K562 (cell line): ENCODE data around the gene ZNHIT1. TPM values are rescaled to one million over a fixed set of nuclear protein-coding genes. Genes with fewer than 3 reads are reported as not detected.

Source experiments
- CTCF ChIP-seq, 3 experiments: IDR thresholded peaks in 2 of 3; conservative IDR thresholded peaks in 1 of 3; 2 replicates each; pipeline ENCODE4 v1.5.1; 2011 to 2012; ENCODE audit warnings: low read length in 3 of 3, mild to moderate bottlenecking in 3 of 3, control low read depth in 2 of 3, improper control_type of control experiment in 1 of 3, inconsistent platforms in 1 of 3, low read depth in 1 of 3, mixed read lengths in 1 of 3, moderate library complexity in 1 of 3; ENCODE audit not compliant: insufficient read depth in 2 of 3
- ELF2 ChIP-seq: fragments of 250-450 bp; sonication (Bioruptor Pico); IDR thresholded peaks from 2 replicates; pipeline ENCODE4 v1.5.0; 2021; ENCODE audit warnings: mild to moderate bottlenecking
- HDAC1 ChIP-seq, 2 experiments: fragments of 450-650 bp; IDR thresholded peaks; 2 replicates each; pipeline ENCODE4 v1.6.1; 2016 to 2017; ENCODE audit warnings: inconsistent platforms in 1 of 2, mild to moderate bottlenecking in 1 of 2, moderate library complexity in 1 of 2
- HMBOX1 ChIP-seq: sonication (generic); IDR thresholded peaks from 2 replicates; pipeline ENCODE4 v1.6.1; 2016
- HMG20B ChIP-seq: fragments of 250-450 bp; sonication (Bioruptor Pico); IDR thresholded peaks from 2 replicates; pipeline ENCODE4 v1.5.0; 2021; ENCODE audit warnings: mild to moderate bottlenecking
- HNRNPLL ChIP-seq: fragments of 200-400 bp; formaldehyde crosslinking; IDR thresholded peaks from 2 replicates; pipeline ENCODE4 v1.6.1; 2017; ENCODE audit warnings: low read length, low read depth, mild to moderate bottlenecking; ENCODE audit not compliant: poor library complexity, severe bottlenecking
- KHSRP ChIP-seq: fragments of 450-650 bp; IDR thresholded peaks from 2 replicates; pipeline ENCODE4 v1.6.1; 2017
- MCM5 ChIP-seq: fragments of 450-650 bp; IDR thresholded peaks from 2 replicates; pipeline ENCODE4 v1.6.1; 2016; ENCODE audit warnings: low read depth
- MNT ChIP-seq, 2 experiments: fragments of 450-650 bp; conservative IDR thresholded peaks; 2 replicates each; pipeline ENCODE4 v1.6.1; 2017; ENCODE audit warnings: mild to moderate bottlenecking in 2 of 2, moderate library complexity in 2 of 2
- NCOR1 ChIP-seq: fragments of 450-650 bp; IDR thresholded peaks from 2 replicates; pipeline ENCODE4 v1.6.1; 2016; ENCODE audit warnings: mild to moderate bottlenecking, moderate library complexity
- SAFB ChIP-seq: fragments of 200-400 bp; formaldehyde crosslinking; IDR thresholded peaks from 2 replicates; pipeline ENCODE4 v1.6.1; 2017; ENCODE audit warnings: low read depth, low read length, borderline replicate concordance
- TARDBP ChIP-seq: fragments of 450-650 bp; IDR thresholded peaks from 2 replicates; pipeline ENCODE4 v1.6.1; 2016
- THRA ChIP-seq: fragments of 450-650 bp; IDR thresholded peaks from 2 replicates; pipeline ENCODE4 v1.6.1; 2017; ENCODE audit warnings: mild to moderate bottlenecking, moderate library complexity
- USF2 ChIP-seq: sonication (generic); formaldehyde crosslinking; IDR thresholded peaks from 2 replicates; pipeline ENCODE4 v1.5.0; 2020; ENCODE audit warnings: missing genetic modification reagents
- ZBTB43 ChIP-seq: sonication (generic); formaldehyde crosslinking; IDR thresholded peaks from 2 replicates; pipeline ENCODE4 v1.8.0; 2023; ENCODE audit warnings: mild to moderate bottlenecking, missing genetic modification reagents
- ZHX1 ChIP-seq: fragments of 150-350 bp; conservative IDR thresholded peaks from 2 replicates; pipeline ENCODE4 v1.6.1; 2014; ENCODE audit warnings: low read length
- ZNF143 ChIP-seq: sonication (generic); formaldehyde crosslinking; IDR thresholded peaks from 2 replicates; pipeline ENCODE4 v1.9.0; 2022; ENCODE audit warnings: mild to moderate bottlenecking, missing genetic modification reagents
- polyA plus RNA-seq, 8 experiments: library from polyadenylated mRNA; depleted of rRNA in 4 of 8; stranded (reverse) in 5 of 8; unstranded in 3 of 8; fragments of >200 nt; fragmentation: Nextera tagmentation in 2 of 8; fragmentation: Illumina TruSeq in 1 of 8; extraction: Ambion mirVana in 2 of 8; extraction: Trizol in 1 of 8; gene quantifications; 2 replicates each; pipeline versions ENCODE4 v1.2.1 to v1.2.3, GENCODE V29; 2011 to 2014; ENCODE audit warnings: inconsistent platforms in 1 of 8, missing spikeins in 1 of 8
- total RNA-seq, 7 experiments: library from RNA; depleted of rRNA in 6 of 7; stranded (reverse); fragments of >200 nt in 6 of 7; fragmentation: Illumina TruSeq in 2 of 7; extraction: Trizol in 2 of 7; gene quantifications; 2 replicates each; pipeline versions ENCODE4 v1.2.1 to v1.2.3, GENCODE V29; 2011 to 2021; ENCODE audit warnings: low replicate concordance in 1 of 7

Gene ZNHIT1
- total and polyA plus RNA-seq, 9 of the 15 experiments (the other 6 are each of a cell fraction or from before 2014, with no cell fraction given): 6.4 to 162 (median 70.1) TPM

- TF ChIP-seq ZHX1 (no peak), HMG20B (CRISPR knock-in tag) (no peak), HMBOX1 (no peak), USF2 (CRISPR knock-in tag) (0 out of 2 replicates have a peak, but pooled peaks have one; percentile 9), SAFB (0 out of 2 replicates have a peak, but pooled peaks have one; percentile 50), MCM5 (no peak), CTCF (IDR thresholded peaks at IDR 0.05 in 2 of 3, conservative IDR thresholded peaks at IDR 0.05 in 1 of 3; ENCODE audit: insufficient read depth in 2 of 3, low read depth in 1 of 3, low read length in 3 of 3) (0 out of 6 replicates have a peak, but pooled peaks of 1 of the 3 experiments have one; percentile 0), ZNF143 (no peak), ZBTB43 (CRISPR knock-in tag) (no peak), THRA (no peak), HDAC1 (IDR thresholded peaks at IDR 0.05) (no peak), HNRNPLL (peak; percentile 7), KHSRP (no peak), MNT (conservative IDR thresholded peaks at IDR 0.05) (no peak), NCOR1 (no peak), TARDBP (no peak), ELF2 (CRISPR knock-in tag) (no peak)
Measured at GRCh38 chr7:101216860-101217387, 1.0 kb upstream of the ZNHIT1 start (continued).
